Activated effector memory CD4-positive, alpha-beta T cell treated with Interleukin-2 at 50 U/mL for 16 hours (primary cell): ENCODE results near the gene NRCAM.

Source experiments
- DNase-seq: peaks from one replicate; pipeline ENCODE4 v3.0.0-alpha.2; 2020

NRCAM gene

DNA sequence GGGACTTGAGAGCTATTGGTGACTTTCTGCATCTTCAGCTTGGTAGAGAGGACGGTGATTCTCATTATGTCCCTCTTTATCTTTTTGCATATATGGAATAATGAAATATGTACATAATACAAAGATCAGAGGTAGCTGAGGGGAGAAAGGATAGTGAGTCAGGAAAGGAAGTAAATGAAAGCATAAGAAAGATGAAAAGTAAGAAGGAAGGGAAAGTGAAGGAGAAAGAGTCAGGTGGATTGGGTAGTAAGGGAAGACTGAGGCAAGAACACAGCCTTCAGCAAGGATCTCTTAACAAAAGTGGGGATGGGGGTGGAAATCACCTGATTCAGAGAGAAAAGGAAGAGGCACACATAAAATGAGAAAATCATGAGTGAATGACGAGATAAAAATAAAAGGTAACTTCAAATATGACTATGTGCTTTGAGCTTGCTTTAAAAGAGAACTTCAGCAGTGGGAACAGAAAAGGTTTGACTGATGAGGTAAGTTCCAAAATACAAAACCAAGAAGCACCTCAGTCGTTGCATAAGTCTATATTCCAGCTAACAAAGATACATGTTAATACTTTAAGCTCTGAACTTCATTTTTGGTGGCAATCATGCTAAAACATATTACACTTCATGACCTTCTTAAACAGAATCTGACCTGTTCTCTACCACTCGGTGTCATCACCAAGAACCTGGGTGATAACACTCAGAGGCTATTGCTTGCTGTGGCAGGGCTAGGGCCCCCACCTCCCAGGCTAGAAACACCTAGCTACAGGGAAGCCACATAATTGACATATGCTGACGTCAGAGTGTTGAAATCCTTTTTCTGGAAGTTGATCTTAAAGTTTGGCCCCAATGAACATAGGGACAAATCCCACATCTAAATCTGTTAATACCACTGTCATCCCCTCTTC is 32.9 kb downstream of the NRCAM start:
- no peak for DNase-seq

DNA sequence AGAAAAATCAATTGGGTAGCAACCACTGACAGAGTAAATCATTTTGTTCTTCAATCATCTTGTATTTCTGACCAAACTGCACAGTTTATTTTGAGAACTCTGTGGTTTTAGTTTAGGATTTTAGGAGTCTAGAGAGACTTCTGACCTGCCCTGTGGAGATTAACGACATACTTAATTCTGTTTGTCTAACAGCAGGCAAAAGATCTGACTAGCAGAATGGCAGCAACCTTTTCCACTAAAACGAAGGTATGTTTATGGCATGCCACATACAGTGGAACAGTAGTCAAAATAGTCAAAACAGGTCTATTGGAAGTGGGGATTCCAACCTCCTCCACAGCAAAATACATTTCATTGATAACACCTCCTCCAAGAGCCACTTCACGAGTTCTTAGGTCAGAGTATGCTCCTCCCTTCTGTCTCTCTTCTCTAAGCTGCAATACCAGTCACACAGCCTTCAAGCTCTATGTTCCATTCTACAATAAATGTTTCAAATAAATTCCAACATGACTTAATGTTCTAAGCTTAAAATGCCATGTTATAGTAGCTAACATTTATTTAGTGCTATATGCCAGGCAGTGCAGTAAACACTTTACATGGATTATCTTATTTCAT is 34.4 kb downstream of the NRCAM start:
- no peak for DNase-seq

DNA sequence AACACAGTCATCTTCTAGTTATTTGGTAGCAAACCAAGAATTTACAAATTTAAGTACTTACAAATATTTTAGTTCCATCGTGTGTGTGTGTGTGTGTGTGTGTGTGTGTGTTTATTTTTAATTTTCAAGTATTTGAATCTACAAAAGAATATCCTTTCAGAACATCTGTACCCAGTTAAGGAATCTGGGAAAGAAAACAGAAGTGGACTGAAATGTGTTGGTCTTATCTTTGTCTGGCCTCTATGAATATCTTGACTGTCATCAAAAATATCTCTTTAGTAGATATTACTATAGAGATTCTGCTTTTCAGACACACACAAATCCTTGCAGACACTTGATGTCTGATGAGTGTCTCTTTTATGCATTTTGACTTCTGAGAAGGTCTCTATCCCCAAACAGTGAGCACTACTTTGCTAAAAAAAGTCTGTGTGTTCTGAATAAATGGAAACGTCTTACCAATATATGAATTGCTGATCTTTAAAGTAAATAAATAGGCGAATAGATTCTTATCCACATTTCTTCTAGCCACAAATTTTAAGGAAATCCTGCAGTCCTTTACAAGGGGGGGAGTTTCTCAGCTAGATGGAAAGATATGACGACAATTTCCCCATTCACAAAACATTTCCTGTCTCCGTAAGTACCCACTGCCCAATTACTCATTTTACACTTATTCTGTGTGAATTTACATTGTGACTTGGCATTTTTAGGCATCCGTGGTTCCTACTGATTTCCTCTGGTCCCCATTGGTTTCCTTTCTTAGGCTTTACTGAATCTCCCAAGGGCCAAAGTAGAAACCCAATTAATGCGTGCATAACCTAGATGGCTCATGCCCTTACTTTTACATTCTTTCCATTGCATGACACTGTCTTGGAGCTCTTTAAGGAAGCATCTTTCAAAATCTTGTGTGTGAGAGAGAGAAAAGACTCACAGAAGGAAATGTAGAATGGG is 36.0 kb downstream of the NRCAM start:
- no peak for DNase-seq

DNA sequence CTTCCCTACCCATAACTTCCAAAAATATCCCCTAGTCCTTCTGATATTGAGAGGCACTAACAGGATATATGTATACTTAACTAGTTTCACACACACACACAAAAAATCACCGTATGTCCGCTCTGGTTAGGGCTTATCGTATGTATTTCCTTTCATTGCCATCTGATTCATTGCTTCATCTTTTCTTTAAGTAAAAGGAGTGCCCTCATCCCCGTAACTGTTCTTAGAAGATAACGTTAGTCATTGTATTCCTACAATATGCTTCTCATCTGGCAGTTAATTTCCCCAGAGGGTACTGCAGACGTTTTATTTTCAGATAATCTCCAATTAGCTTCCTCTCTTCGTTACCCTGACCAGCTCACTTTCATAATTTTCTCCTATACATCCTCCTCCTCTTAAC is 37.3 kb downstream of the NRCAM start:
- no peak for DNase-seq

DNA sequence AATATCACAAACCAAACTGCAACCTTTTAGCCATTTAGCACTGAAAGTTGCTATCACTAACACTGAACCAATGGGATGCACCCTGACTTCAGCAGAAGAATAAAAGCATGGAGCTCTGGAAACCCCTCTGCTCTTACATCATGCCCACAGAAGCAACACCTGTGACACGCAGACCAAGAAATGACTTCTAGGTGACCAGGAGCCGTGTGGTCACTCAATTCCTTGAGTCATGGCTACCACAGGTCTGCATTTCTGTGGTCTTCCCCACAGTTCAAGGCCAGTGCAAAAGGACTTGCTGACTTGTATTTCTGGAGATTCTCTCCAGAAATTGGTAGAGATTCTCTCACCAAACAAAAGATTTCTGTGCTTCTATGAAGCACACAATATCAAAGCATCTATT is 38.3 kb downstream of the NRCAM start:
- DNase-seq: no peak

DNA sequence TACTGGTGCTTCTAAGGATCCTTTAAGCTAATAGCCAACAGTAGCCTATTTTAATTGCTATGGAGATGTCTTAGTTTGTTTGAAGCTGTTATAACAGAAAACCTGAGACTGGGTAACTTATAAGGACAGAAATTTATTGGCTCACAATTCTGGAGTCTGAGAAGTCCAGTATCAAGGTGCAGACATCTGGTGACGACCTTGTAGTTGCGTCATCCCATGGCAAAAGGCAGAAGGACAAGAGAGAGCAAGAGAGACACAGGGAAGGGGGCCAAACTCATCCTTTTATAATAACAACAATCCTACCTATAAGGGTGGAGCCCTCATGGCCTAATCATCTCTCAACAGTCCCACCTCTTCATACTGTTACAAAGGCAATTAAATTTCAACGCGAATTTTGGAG is 39.1 kb downstream of the NRCAM start:
- no peak for DNase-seq

DNA sequence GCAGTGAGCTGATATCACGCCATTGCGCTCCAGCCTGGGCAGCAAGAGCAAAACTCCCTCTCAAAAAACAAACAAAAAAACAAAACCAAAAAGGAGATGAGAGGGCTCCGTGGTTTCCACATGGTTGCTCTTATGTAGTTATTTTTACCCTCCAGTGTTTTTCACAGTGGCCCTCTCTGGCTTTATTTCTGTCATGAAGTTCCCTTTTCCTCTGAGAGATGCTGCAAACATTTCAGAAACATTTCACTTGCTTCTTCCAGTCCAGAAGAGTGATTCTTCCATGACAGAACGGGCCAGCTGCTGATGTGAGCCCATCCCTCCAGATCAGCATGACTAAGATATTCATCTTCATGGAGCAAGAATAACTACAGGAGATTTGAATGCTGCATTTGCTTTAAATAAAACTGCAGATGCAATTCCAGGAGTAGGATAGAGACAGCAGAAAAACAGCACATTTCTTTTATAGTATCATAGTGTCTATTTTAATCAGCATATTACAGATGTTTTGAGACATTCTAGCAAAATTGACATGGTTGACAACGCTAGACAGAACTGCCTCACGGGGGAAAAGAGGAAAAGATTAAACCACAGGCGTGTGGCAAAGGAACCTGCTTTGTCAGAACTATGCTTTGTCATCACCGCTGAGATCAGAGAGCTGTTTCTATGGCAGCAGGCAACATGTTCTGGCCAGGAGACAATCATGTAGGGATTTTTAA is 40.3 kb downstream of the NRCAM start:
- DNase-seq: no peak

DNA sequence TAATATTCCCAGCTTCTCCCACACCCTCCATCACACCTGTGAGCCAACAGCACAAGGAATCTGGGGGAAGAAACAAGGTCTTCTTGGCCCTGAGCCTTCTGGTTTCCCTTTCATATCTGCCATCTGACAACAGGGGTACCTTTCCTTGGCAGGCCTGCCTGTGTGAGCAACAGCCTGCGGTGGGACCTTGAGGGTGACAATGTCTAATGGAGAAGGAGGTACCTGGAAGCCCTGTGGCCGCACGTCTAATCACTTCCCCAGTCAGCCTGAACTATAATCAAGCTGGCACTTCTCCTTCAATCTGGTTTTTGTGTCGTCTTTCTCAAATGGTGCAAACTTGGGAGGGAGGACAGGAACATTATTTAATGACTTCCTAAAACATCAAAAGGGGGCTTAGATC is 41.2 kb downstream of the NRCAM start:
- DNase-seq: no peak

DNA sequence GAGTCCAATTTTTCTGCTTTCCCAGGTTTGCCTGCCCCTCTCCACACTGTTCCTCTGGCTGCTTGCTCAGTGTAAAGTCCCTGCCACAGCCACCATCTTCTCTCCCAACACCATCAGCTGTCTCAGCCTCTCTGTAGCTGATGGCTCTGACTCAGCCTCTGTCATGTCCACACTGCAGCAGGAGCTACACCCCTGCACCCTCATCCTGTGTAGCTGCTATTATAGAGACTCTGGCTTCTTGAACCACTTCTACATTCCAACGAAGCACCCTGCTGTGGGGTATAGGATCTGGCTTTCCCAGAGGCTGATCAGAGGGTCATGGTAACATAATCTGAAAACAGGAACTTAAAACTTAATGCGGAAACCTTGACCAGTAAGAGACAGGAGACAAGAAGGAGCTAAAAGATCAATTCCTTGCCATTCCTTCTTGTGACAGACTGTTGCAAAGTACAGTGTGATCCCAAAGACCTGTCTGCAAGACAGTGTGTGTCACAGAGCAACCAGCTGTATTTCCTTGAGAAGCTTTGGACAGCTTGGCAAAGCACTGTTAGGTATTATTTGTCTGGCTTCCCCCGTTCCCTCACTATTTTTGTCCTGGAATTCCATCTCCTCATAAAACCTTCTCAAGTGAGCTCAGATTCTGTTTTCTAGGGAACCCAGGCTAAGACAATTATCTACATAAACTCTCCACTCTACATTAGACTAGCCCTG is 42.3 kb downstream of the NRCAM start:
- no peak for DNase-seq

DNA sequence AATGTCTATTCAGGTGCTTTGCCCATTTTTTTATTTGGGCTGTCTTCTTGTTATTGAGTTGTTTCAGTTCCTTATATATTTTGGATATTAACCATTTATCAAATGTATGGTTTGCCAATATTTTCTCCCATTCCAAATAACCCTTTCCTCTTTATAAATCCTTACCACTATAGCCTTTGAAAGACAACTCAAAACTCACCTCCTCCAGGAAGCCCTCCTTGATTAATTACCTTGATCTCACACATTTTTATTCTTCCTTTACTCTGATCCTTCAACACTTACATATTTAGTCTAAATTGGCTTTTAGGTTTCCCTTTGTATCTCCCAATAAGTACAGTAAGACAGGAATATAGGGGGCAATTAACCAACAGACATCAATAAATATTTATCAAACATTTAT is 42.9 kb downstream of the NRCAM start:
- DNase-seq: no peak

DNA sequence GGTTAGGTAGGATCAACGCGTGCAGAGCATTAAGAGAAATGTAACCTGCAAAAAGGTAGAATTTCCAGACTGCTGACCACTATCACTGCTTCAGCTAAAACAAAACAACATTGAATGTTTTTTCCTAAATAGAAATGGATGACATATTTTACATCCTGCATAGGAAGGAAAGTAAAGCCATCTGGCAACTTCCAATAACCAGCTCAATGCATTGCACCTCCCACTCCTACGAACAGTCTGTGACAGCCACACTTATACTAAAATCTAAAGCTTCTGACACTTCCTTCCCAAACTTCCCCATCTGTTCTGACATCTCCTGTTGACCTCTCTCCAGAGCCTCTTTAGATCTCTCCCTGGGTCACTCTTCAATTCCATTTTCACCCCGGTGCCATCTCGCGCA is 47.1 kb downstream of the NRCAM start:
- DNase-seq: no peak

DNA sequence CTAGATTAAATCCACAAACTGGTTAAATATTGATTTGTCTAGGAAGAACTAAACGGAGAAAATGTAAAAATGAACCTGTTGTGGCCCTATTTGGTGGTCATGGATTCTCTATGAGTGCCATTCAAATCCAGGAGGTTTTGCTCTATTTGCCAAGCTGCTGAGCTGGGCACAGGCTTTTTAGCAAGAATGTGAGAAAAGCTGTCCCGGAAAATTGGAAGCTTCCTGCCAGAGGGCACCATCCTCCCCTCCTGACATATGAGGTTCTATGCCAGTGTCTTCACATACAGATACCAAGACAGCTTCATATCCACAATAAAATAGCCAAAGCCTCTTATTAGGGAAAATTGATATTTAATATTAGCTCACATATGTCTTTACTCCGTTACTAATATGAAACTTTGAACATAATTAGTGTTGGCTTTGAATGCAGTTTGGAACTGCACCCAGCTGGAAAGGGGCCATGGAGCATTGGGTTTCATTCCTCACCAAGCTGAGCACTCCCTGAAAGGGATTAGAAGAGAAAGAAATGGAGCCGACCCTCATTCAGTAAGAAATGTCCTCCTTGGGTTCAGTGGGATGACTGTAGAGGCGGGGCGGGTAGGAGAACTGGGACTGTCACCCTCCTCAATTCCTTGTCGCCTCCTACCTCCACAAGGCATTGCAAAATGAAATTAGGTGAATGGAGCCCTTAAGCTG is 47.8 kb downstream of the NRCAM start:
- no peak for DNase-seq

DNA sequence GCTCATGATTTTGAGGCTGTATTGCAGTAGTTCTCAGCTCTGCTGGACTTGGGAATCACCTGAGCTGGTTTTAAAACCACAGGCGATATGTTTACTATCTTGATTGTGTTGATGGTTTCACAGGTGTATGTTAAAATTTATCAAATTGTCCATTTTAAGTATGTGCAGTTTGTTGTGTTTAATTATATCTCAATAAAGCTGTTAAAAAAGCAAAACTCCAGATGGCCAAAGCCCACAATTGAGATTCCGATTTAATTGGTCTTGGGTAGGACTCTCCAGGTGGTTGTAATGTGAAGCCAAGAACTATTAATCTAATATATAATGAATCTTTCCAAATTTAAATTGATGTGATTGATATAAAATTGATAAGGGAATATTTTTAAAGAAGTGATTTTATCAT is 48.6 kb downstream of the NRCAM start:
- DNase-seq: no peak

DNA sequence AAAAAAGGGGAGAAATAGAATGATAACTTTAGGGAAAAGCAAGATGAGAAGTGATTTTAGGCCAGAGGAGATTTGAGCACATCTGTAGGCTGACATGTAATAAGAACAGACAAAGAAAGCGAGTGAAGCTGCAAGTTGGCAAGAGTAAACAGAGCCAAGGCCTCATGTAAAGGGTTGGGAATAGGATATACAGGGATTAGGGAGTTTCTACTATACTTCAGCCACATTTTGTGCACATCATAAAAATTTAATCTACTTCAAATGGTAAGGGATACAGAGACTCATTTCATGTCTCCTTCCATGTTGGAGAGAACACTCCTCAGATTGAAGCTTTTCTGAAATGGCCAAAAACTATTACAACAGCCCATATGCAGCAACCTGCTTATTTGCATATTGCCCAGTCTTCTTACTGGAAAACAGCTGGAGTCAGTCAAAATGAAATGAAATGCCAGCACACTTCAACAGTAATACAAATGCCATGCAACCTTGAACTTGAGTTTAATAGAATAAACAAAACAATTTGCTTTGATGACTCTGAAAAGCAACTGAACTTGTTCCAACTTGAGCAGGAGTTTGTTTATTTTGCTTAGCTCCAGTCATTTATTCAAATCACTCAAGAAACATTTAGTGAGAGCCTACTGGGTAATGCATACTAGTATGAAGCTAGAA is 49.9 kb downstream of the NRCAM start:
- DNase-seq: no peak

DNA sequence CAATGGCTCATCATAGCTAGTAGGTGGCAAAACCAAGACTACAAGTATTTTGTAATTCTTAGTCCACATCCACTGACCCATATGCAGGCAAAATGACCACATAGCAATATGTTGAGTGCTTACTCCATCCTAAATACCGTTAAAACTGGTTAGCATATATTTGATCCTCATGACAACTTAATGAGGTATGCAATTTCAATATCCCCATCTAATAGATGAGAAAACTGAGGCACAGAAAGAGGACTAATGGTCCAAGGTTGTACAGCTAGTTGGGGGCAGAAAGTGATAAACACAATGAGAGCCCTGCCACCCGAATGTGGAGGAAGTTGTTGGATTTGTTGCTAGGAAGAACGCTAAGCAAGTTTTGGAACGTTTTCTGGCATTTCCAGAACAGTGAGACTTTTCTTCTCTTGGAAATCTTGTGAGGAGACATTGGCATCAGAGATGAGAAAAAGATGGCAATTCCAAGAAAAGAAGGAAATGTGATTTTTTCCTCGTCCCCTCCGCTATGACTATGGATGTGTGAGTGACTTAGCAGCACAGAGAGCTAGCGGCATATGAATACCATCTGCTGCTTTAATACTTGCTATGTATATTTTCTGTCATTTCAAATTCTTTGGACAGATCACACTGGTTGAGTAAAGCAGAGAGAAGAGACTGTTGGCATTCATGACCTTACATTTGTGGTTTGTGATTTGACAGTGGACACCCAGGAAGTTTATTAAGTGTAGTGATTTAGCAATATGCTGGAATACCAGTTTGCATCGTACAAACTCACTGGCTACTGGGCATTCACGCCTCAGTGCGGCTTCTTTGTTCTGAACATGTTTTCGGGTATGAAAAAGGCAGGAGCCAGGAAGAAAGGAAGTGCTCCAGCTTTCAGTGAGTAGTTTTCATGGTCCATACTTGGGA is 51.5 kb downstream of the NRCAM start:
- no peak for DNase-seq

DNA sequence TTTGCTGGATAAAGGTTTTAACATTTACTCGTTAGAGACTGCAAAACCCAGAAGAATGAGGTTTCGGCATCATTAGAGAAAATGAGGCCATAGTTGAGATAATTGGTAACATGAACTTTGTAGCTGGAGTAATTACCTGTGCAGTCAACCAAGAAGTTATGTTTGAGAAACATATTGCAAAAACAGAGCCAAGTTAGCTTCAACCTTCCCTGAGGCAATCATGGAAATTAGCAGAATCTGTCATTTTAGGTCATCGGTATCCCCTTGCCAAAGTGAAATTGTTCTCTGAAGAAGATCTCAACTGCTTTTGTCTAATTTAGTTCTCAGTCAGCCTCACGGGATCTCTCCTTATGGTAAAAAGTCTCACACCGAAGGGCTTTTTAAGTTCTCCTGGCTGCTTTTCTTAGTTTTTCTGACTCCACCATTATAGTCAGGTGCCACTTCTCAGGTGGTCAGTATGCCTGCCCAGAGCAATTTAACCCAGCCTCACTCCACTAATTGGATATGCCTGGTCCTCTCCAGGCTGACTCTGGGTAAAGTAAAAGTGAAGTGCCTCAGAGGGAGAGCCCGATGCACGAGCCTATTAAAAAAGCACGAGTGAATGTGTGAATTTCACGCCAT is 52.5 kb downstream of the NRCAM start:
- DNase-seq: no peak

DNA sequence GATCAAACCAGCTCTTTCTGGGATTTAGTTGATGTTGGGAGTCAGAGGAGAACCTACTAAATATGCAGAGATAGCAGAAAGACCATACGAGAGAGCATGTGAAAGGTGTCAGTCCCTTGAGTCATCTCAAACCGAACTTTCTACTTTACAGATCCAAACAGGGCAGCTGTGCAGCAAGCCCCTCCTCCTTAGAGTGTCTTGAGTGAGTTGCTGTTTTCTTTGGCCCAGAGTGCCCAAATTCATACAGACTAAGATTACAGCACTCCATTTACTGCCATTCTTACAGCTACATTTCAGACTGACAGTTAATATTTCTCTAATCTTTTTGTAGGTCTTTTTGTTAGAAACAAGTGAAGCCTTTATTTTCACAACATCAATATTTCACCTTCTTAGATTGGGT is 53.4 kb downstream of the NRCAM start:
- no peak for DNase-seq

DNA sequence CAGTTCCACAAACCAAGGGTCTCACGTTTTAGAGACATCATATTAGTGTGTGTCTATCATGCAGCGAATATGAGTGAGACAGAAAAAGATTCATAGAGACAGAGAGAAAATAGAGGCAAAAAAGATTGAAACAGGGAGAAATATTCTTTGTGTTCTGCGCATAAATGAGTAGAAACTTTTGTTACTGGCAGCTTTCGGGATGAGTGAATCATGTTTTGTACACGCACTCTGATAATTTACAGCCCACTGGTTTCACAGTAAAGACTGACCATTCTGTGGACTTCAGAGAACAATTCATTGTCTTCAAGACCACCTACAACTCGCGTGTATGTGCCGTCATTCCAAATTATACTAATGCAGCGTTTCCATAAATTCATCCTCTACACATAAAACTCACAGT is 60.2 kb downstream of the NRCAM start:
- DNase-seq: no peak

DNA sequence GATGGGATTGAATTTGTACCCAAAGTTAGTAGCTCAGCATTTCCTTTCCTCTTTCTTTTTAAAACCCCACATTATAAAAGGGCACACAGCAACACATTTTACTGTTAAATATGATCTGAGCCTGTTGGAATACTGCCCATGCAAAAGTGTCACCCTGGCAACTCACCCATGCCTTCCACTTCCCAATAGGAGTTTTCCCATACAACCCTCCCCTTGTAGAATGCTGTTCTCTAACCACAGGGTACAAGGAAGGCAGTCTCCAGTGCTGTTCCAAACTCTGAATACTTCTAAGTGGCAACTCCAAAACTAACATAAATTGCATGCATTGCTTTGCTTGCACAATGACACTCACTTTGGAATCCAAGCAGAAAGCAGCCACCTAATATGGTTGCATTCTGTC is 60.8 kb downstream of the NRCAM start:
- DNase-seq: no peak
